AG04450 (cell line): ENCODE results near the gene ZFX. TPM values are rescaled to one million over a fixed set of nuclear protein-coding genes. Genes with fewer than 3 reads are reported as not detected.
"Not testable (repeated sequence)": the region's sequence is repeated elsewhere in the genome, so short reads cannot be mapped to it uniquely, and the experiment has no call there.

ENCODE experiments used
- CTCF ChIA-PET: fragments of 300-600, 350-600 bp; formaldehyde crosslinking; extraction: SDS; loops from one replicate; lab custom pipeline; 2022; ENCODE audit warnings: antibody characterized with exemption, inconsistent platforms; lab: Charles Lee
- POLR2A ChIA-PET: fragments of 350-600 bp; formaldehyde crosslinking; extraction: SDS; loops from one replicate; lab custom pipeline; 2021; ENCODE audit warnings: antibody characterized with exemption, inconsistent platforms; lab: Yijun Ruan, JAX
- DNase-seq: peaks from one replicate; pipeline ENCODE4 v3.0.0-alpha.2; 2011; ENCODE audit warnings: low read depth, low spot score
- H3K27ac ChIP-seq: one replicate; pipeline ENCODE4 v1.5.1; 2012; ENCODE audit warnings: low read depth, low read length, control low read depth
- H3K27me3 ChIP-seq: one replicate; pipeline ENCODE4 v1.6.0; 2012; ENCODE audit warnings: low read length; ENCODE audit not compliant: control insufficient read depth, insufficient read depth
- H3K4me3 ChIP-seq: 2 replicates; pipeline ENCODE4 v1.5.1; 2011; ENCODE audit warnings: mild to moderate bottlenecking, low read depth, low read length, control low read depth
- H3K9me3 ChIP-seq: 2 replicates; pipeline ENCODE4 v1.5.1; 2012; ENCODE audit warnings: low read length; ENCODE audit not compliant: control insufficient read depth, insufficient read depth
- polyA plus RNA-seq: library from polyadenylated mRNA; depleted of rRNA; stranded (reverse); fragments of >200 nt; gene quantifications from 2 replicates; pipeline ENCODE4 v1.2.3, GENCODE V29; 2011
- TF ChIP-seq, protein P1 (sequence below): IDR thresholded peaks from 2 replicates; pipeline ENCODE4 v1.5.1; 2011; ENCODE audit warnings: low read depth, low read length, control low read depth, inconsistent platforms

Gene ZFX
- polyA plus RNA-seq, 1 experiment: 23.1 TPM

DNA sequence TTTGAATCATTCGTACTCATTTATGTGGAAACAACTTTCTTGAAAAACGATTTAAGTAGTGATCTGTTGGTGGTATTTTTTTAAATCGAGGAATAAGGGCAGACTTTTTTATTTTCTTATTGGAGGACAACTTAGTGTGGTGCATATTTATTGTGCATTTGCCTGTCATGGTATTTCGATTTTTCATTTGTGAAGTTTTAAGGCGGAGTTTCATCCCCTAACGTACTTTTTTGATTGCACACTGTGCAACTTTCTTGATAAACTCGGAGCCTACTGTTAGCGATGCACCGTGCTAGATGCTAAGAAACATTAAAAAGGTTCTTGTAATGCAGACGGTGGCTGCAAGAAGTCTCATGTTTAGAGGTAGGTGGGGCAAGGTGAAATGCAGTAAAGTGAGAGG is 1.4 kb downstream of the ZFX start:
- CTCF ChIA-PET: no interaction called here
- H3K27me3 ChIP-seq: no peaks in the 10 kb centered on the region

DNA sequence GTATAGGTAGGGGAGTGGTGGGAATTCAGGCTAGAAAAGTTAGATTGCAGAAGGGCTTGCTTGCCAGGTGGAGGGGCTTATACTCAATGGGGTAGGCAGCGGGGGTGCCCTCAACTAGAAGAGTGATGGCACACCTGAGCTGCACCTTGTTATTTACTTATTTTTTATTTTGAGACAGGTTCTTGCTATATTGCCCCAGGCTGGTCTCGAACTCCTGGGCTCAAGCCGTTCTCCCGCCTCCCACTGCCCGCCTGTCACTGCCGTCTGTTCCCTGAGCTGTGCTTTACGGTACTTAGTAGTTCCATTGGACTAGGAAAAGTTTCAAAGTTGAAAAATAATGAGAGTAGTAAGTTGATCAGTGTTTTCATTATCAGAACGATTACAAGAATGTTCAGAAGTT is 2.0 kb downstream of the ZFX start:
- CTCF ChIA-PET: no interaction called here
- H3K4me3 ChIP-seq: peak overlapping the region; percentile 73
- H3K9me3 ChIP-seq: no peaks in the 10 kb centered on the region
- POLR2A ChIA-PET: interaction anchor here (0.7 kb wide), 1 partner anchor 91 kb away, joined by 3 read pairs; no protein-coding TSS in a partner anchor
- no peak overlapping the region for H3K27ac ChIP-seq
- TF ChIP-seq, protein P1, sequence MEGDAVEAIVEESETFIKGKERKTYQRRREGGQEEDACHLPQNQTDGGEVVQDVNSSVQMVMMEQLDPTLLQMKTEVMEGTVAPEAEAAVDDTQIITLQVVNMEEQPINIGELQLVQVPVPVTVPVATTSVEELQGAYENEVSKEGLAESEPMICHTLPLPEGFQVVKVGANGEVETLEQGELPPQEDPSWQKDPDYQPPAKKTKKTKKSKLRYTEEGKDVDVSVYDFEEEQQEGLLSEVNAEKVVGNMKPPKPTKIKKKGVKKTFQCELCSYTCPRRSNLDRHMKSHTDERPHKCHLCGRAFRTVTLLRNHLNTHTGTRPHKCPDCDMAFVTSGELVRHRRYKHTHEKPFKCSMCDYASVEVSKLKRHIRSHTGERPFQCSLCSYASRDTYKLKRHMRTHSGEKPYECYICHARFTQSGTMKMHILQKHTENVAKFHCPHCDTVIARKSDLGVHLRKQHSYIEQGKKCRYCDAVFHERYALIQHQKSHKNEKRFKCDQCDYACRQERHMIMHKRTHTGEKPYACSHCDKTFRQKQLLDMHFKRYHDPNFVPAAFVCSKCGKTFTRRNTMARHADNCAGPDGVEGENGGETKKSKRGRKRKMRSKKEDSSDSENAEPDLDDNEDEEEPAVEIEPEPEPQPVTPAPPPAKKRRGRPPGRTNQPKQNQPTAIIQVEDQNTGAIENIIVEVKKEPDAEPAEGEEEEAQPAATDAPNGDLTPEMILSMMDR: no peak
- H3K27me3 ChIP-seq: no peaks in the 10 kb centered on the region
- DNase-seq: no peak

More for the DNA sequence above, 1.4 kb downstream of the ZFX start:
- Histone ChIP-seq H3K9me3 (no peaks in the 10 kb centered on the region), H3K4me3 (peak overlapping the region; percentile 73), H3K27ac (no peak overlapping the region)
- no peak for DNase-seq
- TF ChIP-seq, protein P1: no peak
- POLR2A ChIA-PET: interaction anchor here (0.5 kb wide), 1 partner anchor 92 kb away, joined by 6 read pairs; no protein-coding TSS in a partner anchor

DNA sequence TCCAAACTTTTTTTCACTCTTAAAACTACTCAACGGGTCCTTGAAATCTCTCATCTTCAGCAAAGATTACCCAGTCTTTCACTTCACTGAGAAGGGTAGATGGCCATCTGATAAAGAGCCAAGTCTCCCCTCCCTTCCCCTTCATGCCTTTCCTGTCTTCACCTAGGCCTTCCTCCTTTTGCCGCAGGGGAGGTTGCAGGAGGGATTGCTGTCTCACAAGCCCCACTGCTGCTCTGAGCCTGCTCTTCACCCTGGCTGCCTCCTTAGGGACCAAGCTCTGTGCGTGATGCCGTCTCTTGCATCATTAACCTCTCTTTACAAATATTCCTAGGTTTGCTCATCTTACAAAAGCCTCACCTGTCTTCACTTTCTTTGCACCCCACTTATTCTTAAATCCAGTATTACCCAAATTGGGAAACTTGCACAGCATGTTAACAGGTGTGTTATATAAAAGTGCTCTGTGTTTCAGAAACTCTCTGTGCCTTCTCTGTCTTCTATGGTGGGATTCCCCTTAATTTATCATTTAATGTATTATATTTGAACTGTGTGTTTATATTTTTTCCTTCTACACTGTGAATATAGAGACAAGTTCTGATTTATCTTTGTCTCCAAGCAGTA is 3.8 kb downstream of the ZFX start:
- TF ChIP-seq, protein P1: no peak
- Histone ChIP-seq H3K27ac (no peak overlapping the region), H3K27me3 (no peaks in the 10 kb centered on the region), H3K4me3 (peak overlapping the region; percentile 10; the same call in 1 of the 2 replicates), H3K9me3 (no peaks in the 10 kb centered on the region)
- ChIA-PET POLR2A (no interaction called here), CTCF (no interaction called here)
- DNase-seq: no peak

DNA sequence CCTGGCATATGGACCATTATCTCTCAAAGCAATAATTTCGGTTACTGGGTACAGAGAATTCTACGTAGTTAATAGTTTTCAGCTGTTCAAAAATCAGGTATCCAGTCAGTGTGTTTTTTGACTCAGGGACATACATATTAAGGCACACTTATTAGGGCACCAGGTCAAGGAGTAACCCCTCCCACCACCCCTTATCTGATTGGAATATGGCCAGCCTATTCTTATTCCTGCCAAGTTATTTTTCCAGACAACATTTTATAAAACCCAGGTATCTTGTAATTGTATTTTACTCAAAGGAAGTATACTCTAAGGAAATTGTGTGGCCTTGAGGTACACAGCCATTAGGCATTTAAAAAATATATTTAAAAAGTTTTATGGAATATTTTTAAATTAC is 4.3 kb downstream of the ZFX start:
- TF ChIP-seq, protein P1: no peak
- CTCF ChIA-PET: no interaction called here
- POLR2A ChIA-PET: no interaction called here
- H3K9me3 ChIP-seq: no peaks in the 10 kb centered on the region
- no peak overlapping the region for H3K4me3 ChIP-seq
- H3K27me3 ChIP-seq: no peaks in the 10 kb centered on the region
- DNase-seq: no peak
- H3K27ac ChIP-seq: no peak overlapping the region

- no peak for DNase-seq
- TF ChIP-seq, protein P1: no peak
- CTCF ChIA-PET: no interaction called here
These were observed 5.0 kb downstream of the ZFX start for GRCh38 chrX:24154490-24155034.

GRCh38 chrX:24155747-24156146 is 6.2 kb downstream of the ZFX start:
- H3K27me3 ChIP-seq, CTCF ChIA-PET, POLR2A ChIA-PET, H3K27ac ChIP-seq, DNase-seq, H3K9me3 ChIP-seq, H3K4me3 ChIP-seq: not testable (repeated sequence)

More at GRCh38 chrX:24154490-24155034, 5.0 kb downstream of the ZFX start:
- H3K27me3 ChIP-seq: no peaks in the 10 kb centered on the region
- POLR2A ChIA-PET: no interaction called here
- H3K4me3 ChIP-seq: no peak overlapping the region
- no peaks in the 10 kb centered on the region for H3K9me3 ChIP-seq
- H3K27ac ChIP-seq: no peak overlapping the region
